H9 (cell line): Measurements from ENCODE around the gene MYH11. TPM values are rescaled to one million over a fixed set of nuclear protein-coding genes. Genes with fewer than 3 reads are reported as not detected.

Source experiments
- DNase-seq: peaks from one replicate; pipeline ENCODE4 v3.0.0-alpha.2; 2017
- H2AFZ ChIP-seq: one replicate; pipeline ENCODE4 v1.6.1; 2013; ENCODE audit warnings: mild to moderate bottlenecking, low read length, control low read depth, moderate library complexity
- H2AK5ac ChIP-seq: 2 replicates; pipeline ENCODE4 v1.6.1; 2013; ENCODE audit warnings: low read length, control low read depth, mixed read lengths; ENCODE audit not compliant: insufficient read length
- H2BK120ac ChIP-seq: one replicate; pipeline ENCODE4 v1.6.1; 2013; ENCODE audit warnings: low read depth, mild to moderate bottlenecking, low read length, control low read depth, inconsistent platforms; ENCODE audit not compliant: poor library complexity, severe bottlenecking
- H2BK12ac ChIP-seq: 2 replicates; pipeline ENCODE4 v1.6.1; 2013; ENCODE audit warnings: low read length, control low read depth, mixed read lengths, low read depth; ENCODE audit not compliant: insufficient read length
- H2BK15ac ChIP-seq: 2 replicates; pipeline ENCODE4 v1.6.1; 2013; ENCODE audit warnings: low read depth, low read length, control low read depth
- H2BK20ac ChIP-seq: one replicate; pipeline ENCODE4 v1.6.1; 2013; ENCODE audit warnings: low read depth, mild to moderate bottlenecking, low read length, control low read depth, inconsistent platforms; ENCODE audit not compliant: poor library complexity, severe bottlenecking
- H2BK5ac ChIP-seq: 2 replicates; pipeline ENCODE4 v1.6.1; 2013; ENCODE audit warnings: low read length, control low read depth, mixed read lengths; ENCODE audit not compliant: insufficient read length
- H3K14ac ChIP-seq: 2 replicates; pipeline ENCODE4 v1.6.1; 2013; ENCODE audit warnings: low read length, control low read depth; ENCODE audit not compliant: insufficient read depth
- H3K18ac ChIP-seq: 2 replicates; pipeline ENCODE4 v1.6.1; 2013; ENCODE audit warnings: low read depth, mild to moderate bottlenecking, mixed read lengths, low read length, control low read depth; ENCODE audit not compliant: insufficient read length
- H3K23ac ChIP-seq: 2 replicates; pipeline ENCODE4 v1.6.1; 2013; ENCODE audit warnings: low read length, control low read depth, mixed read lengths, low read depth; ENCODE audit not compliant: insufficient read length
- H3K23me2 ChIP-seq: 2 replicates; pipeline ENCODE4 v1.6.1; 2013; ENCODE audit warnings: low read depth, mild to moderate bottlenecking, mixed read lengths, low read length, control low read depth; ENCODE audit not compliant: insufficient read length, poor library complexity, severe bottlenecking
- H3K27ac ChIP-seq: 2 replicates; pipeline ENCODE4 v1.5.1; 2013; ENCODE audit warnings: low read length, control low read depth, mixed read lengths, low read depth; ENCODE audit not compliant: insufficient read length
- H3K27me3 ChIP-seq: 2 replicates; pipeline ENCODE4 v1.6.1; 2013; ENCODE audit warnings: low read length, control low read depth, inconsistent platforms; ENCODE audit not compliant: insufficient read depth
- H3K4ac ChIP-seq: 2 replicates; pipeline ENCODE4 v1.6.1; 2013; ENCODE audit warnings: low read depth, mild to moderate bottlenecking, control low read depth, inconsistent platforms, low read length, moderate library complexity
- H3K4me1 ChIP-seq: 2 replicates; pipeline ENCODE4 v1.6.1; 2013; ENCODE audit warnings: low read length, control low read depth, inconsistent platforms; ENCODE audit not compliant: insufficient read depth
- H3K4me2 ChIP-seq: 2 replicates; pipeline ENCODE4 v1.6.1; 2013; ENCODE audit warnings: low read length, control low read depth, mixed read lengths; ENCODE audit not compliant: insufficient read length, insufficient read depth
- H3K56ac ChIP-seq: 2 replicates; pipeline ENCODE4 v1.6.1; 2013; ENCODE audit warnings: low read depth, mild to moderate bottlenecking, mixed read lengths, low read length, control low read depth; ENCODE audit not compliant: insufficient read length
- H3K79me1 ChIP-seq: 2 replicates; pipeline ENCODE4 v1.6.1; 2013; ENCODE audit warnings: low read depth, mild to moderate bottlenecking, moderate library complexity, low read length, control low read depth, inconsistent platforms; ENCODE audit not compliant: insufficient read depth, poor library complexity, severe bottlenecking
- H3K79me2 ChIP-seq: 2 replicates; pipeline ENCODE4 v1.6.1; 2013; ENCODE audit warnings: low read length, control low read depth, inconsistent platforms; ENCODE audit not compliant: insufficient read depth
- H3K9ac ChIP-seq: 2 replicates; pipeline ENCODE4 v1.6.1; 2013; ENCODE audit warnings: low read length, control low read depth, mixed read lengths; ENCODE audit not compliant: insufficient read length; ENCODE audit errors: extremely low read depth
- H3K9me3 ChIP-seq: one replicate; pipeline ENCODE4 v1.6.1; 2013; ENCODE audit warnings: low read depth, low read length, inconsistent platforms; ENCODE audit not compliant: control insufficient read depth
- H3T11ph ChIP-seq: one replicate; pipeline ENCODE4 v1.6.1; 2013; ENCODE audit warnings: mild to moderate bottlenecking, low read length, control low read depth, inconsistent platforms
- H4K20me1 ChIP-seq: one replicate; pipeline ENCODE4 v1.6.1; 2013; ENCODE audit not compliant: control insufficient read depth, insufficient read length, insufficient read depth
- H4K5ac ChIP-seq: 2 replicates; pipeline ENCODE4 v1.6.1; 2013; ENCODE audit warnings: low read depth, mild to moderate bottlenecking, mixed read lengths, low read length, control low read depth; ENCODE audit not compliant: insufficient read length
- H4K8ac ChIP-seq: replicated peaks from 2 replicates; pipeline ENCODE4 v1.6.1; 2013; ENCODE audit warnings: low read length, control low read depth, mixed read lengths, low read depth; ENCODE audit not compliant: insufficient read length
- H4K91ac ChIP-seq: 2 replicates; pipeline ENCODE4 v1.6.1; 2013; ENCODE audit warnings: low read depth, mild to moderate bottlenecking, moderate library complexity, mixed read lengths, low read length, control low read depth; ENCODE audit not compliant: insufficient read length
- H3K27ac Mint-ChIP-seq, 3 experiments: 2 replicates in 2 of 3; 3 replicates in 1 of 3; pipeline ENCODE4 v1.8.0; 2020 to 2021; ENCODE audit warnings: mixed read lengths in 3 of 3, mild to moderate bottlenecking in 1 of 3, moderate library complexity in 1 of 3
- H3K27me3 Mint-ChIP-seq: 2 replicates; pipeline ENCODE4 v1.8.0; 2021; ENCODE audit warnings: low read depth, mild to moderate bottlenecking, moderate library complexity, mixed read lengths
- H3K36me3 Mint-ChIP-seq, 3 experiments: 2 replicates in 2 of 3; 3 replicates in 1 of 3; pipeline ENCODE4 v1.8.0; 2020 to 2021; ENCODE audit warnings: low read depth in 3 of 3, mixed read lengths in 3 of 3; ENCODE audit not compliant: insufficient read depth in 1 of 3
- H3K4me1 Mint-ChIP-seq, 2 experiments: 2 replicates each; pipeline ENCODE4 v1.8.0; 2020; ENCODE audit warnings: mixed read lengths in 2 of 2
- H3K4me3 Mint-ChIP-seq, 2 experiments: 2 replicates in 1 of 2; 3 replicates in 1 of 2; pipeline ENCODE4 v1.8.0; 2020 to 2021; ENCODE audit warnings: mild to moderate bottlenecking in 2 of 2, mixed read lengths in 2 of 2, moderate library complexity in 1 of 2
- H3K9me3 Mint-ChIP-seq, 2 experiments: 2 replicates in 1 of 2; 3 replicates in 1 of 2; pipeline ENCODE4 v1.8.0; 2020; ENCODE audit warnings: mild to moderate bottlenecking in 2 of 2, mixed read lengths in 2 of 2, moderate library complexity in 1 of 2
- CTCF ChIP-seq: fragments of 200-600 bp; sonication (generic); conservative IDR thresholded peaks from 3 replicates; pipeline ENCODE4 v1.8.0; 2021; ENCODE audit warnings: antibody characterized with exemption, mild to moderate bottlenecking
- WGBS: extraction: QIAGEN DNeasy Blood & Tissue Kit; methylation state at CpG from one replicate; pipeline ENCODE4 v1.1.7; 2013; ENCODE audit warnings: missing lambda C conversion rate, low lambda C conversion rate, mixed read lengths; ENCODE audit not compliant: insufficient read length; ENCODE audit errors: extremely low coverage; 5-methylcytosine and 5-hydroxymethylcytosine counted together
- total RNA-seq: library from RNA; stranded (reverse); gene quantifications from 2 replicates; pipeline ENCODE4 v1.2.1, GENCODE V29; 2021

The MYH11 gene
- total RNA-seq, 1 experiment from 2014 or later: 0.42 TPM

GRCh38 chr16:15854061-15854460, 2.8 kb downstream of the MYH11 start:
- Histone ChIP-seq H3K56ac (no peak overlapping the region), H2BK120ac (no peak overlapping the region), H4K20me1 (no peaks in the 10 kb centered on the region), H2AFZ (no peak overlapping the region), H3K9ac (no peak overlapping the region), H2AK5ac (no peak overlapping the region), H4K8ac (no peak overlapping the region), H3K18ac (no peak overlapping the region), H4K5ac (no peak overlapping the region), H3K27me3 (peaks cover 19% of the 10 kb centered on the region; the same call in 1 of the 2 replicates), H4K91ac (no peak overlapping the region), H2BK15ac (no peak overlapping the region), H3K9me3 (no peaks in the 10 kb centered on the region), H3K27ac (no peak overlapping the region), H3K4ac (no peak overlapping the region), H3K79me1 (no peaks in the 10 kb centered on the region), H3K4me1 (no peaks in the 10 kb centered on the region), H3T11ph (no peak overlapping the region), H3K4me2 (no peak overlapping the region), H2BK12ac (no peak overlapping the region), H2BK20ac (no peak overlapping the region), H3K79me2 (no peaks in the 10 kb centered on the region), H3K23me2 (peaks cover 15% of the 10 kb centered on the region), H3K23ac (no peak overlapping the region), H2BK5ac (no peak overlapping the region), H3K14ac (no peak overlapping the region)
- no peak for DNase-seq
- H3K27ac Mint-ChIP-seq: no peak overlapping the region
- no peaks in the 10 kb centered on the region for H3K36me3 Mint-ChIP-seq
- no peak overlapping the region for H3K4me3 Mint-ChIP-seq
- H3K27me3 Mint-ChIP-seq: peaks cover 62% of the 10 kb centered on the region
- TF ChIP-seq CTCF: no peak
- H3K9me3 Mint-ChIP-seq: no peaks in the 10 kb centered on the region
- no CpG with 5 or more reads among the region's 3 CpGs for whole genome bisulfite sequencing
- peaks cover 12 to 14% of the 10 kb centered on the region in 2 experiments for H3K4me1 Mint-ChIP-seq
